ENCODE results near the gene STKLD1.
"Not testable (repeated sequence)": the region's sequence is repeated elsewhere in the genome, so short reads cannot be mapped to it uniquely, and the experiment has no call there.

Gene STKLD1

DNA sequence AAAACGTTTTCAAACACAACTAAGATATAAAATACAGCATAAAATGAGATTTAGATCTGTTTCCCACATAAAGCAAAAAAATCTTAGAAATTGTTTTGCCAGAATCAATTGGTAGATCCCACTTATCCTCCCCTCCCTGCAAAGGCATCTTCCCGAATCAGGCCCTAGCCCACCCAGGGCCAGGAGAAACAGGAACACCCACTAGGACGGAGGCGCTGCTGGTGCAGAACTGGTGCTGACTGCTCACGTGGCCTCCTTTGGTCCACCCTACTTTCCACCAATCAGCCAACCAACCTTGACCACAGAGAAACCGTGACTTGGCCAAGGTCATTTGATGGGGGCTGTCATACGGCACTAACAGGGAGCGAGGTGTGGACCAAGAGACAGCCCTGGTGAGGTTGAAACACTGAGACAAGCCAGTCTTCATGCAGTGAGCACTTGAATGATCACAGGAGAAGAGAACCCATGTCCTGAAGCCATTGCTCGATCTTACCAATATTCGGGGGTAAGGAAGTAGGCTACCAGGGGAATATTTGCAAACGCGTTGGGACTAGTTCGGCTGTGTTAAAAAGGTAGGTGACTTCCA is 14.6 kb upstream of the STKLD1 start:
- DNase-seq (ENCODE audit: low spot score) (no peak), FAIRE-seq (no peak)

GRCh38 chr9:133362359-133363044 is 13.7 kb upstream of the STKLD1 start:
- FAIRE-seq = no peak
- no peak for DNase-seq (ENCODE audit: low spot score)

DNA sequence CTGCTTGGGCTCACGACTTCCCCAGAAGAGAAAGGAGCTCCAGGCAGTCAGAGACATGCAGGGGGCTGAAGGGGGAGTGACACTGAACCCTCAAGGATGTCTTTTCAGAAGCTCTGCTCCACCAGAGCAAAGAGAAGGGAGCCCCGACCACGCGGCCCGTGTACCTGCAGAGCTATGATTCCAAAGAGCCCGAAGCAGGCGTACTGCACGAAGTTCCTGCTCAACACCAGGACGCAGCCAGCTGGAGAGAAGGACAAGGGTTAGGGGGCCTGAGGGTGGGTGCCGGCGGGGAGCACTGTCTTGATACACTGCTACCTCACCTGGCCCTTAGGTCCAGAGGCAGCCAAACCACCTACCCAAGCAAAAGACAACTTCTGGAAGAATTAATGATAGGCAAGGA is 9.7 kb upstream of the STKLD1 start:
- no peak for FAIRE-seq
- DNase-seq (ENCODE audit: low spot score) = no peak

- DNase-seq (ENCODE audit: low spot score) (no peak), FAIRE-seq (no peak)
These were observed 8.9 kb upstream of the STKLD1 start for GRCh38 chr9:133367221-133367620.

DNA sequence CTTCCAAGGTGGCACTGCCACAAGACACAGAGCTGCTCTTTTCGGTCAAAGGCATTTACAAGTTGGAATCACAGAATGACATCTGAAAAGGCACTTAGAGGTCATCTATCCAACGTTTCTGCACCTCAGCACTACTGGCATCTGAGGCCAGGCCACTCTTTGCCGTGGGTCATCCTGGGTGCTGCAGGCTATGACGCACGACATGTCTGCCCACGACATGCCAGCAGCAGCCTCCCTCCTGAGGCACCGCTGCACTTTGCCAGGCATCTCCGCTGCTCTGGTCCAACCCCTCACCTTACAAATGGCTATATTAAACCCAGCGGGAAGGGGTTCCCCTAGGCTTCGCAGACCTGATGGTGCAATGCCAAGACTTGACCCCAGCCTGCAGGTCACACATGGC is 8.4 kb upstream of the STKLD1 start:
- no peak for DNase-seq (ENCODE audit: low spot score)
- no peak for FAIRE-seq

DNA sequence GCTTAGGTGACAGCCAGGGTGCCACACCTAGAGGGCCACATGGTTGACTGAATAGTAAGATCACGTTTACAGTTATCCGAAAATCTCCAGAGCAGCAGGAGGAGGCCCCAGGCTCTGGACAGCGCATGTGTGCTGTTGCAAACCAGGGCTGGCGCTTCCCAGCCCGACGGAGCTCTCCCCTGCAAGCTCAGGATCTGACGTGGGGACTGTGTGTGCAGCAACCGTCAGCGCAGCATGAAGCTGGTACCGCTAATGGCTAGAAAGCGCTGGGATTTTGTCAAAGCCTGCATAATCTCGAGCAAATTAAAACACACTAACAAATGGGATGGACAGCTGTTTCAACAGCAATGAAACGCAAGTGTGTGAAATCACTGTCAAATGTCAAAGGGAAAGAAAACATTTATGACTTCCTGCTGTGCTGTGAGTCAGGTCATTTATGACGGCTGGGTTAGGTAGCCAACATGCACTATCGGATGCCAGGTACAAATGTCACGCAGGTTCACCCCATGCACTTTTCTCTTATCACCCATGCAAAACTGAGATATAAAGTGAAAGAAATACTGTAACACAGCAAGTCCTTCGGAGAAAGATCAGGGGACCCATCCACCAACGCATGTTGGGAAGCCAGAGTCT is 7.8 kb upstream of the STKLD1 start:
- DNase-seq (ENCODE audit: low spot score) = no peak
- FAIRE-seq = no peak

GRCh38 chr9:133369422-133369821 is 6.7 kb upstream of the STKLD1 start:
- FAIRE-seq (no peak), DNase-seq (ENCODE audit: low spot score) (no peak)

GRCh38 chr9:133369933-133370332 is 6.2 kb upstream of the STKLD1 start:
- FAIRE-seq = no peak
- DNase-seq (ENCODE audit: low spot score) = no peak

- no peak for DNase-seq (ENCODE audit: low spot score)
These were observed 5.5 kb upstream of the STKLD1 start for GRCh38 chr9:133370685-133371084.

DNA sequence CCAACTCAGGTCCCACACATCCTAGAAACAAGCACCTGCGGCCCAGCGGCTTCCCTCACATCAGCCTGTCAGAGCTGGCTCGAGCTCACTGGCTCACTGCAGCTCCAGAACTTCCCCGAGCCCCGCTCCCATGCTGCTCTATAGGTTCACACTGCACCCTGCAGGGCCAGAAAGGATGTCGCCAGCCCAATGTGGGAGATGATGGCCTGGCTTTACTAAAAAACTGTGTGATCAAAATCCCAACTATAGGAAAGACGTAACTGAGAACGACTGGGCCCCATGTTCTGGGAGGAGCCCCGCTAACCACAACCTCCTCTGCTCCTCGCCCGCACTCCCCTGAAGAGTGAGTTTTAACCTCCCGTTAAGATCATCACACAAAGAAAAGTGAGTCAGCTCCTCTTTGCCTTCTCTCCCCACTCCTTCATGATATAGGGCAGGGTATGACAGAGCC is 4.9 kb upstream of the STKLD1 start:
- FAIRE-seq (no peak), DNase-seq (ENCODE audit: low spot score) (no peak)

More at GRCh38 chr9:133370685-133371084, 5.5 kb upstream of the STKLD1 start:
- FAIRE-seq = no peak

- no peak for FAIRE-seq
These were observed 4.0 kb upstream of the STKLD1 start for GRCh38 chr9:133372144-133372543.

GRCh38 chr9:133374612-133375115 is 1.5 kb upstream of the STKLD1 start:
- no peak for FAIRE-seq
- DNase-seq (ENCODE audit: low spot score) = no peak

More at GRCh38 chr9:133372144-133372543, 4.0 kb upstream of the STKLD1 start:
- DNase-seq (ENCODE audit: low spot score) = no peak

GRCh38 chr9:133375116-133375723 is 946 bp upstream of the STKLD1 start:
- FAIRE-seq (no peak), DNase-seq (ENCODE audit: low spot score) (peak; percentile 44)

- FAIRE-seq = not testable (repeated sequence)
These were observed 1.1 kb downstream of the STKLD1 start for GRCh38 chr9:133377280-133377679.

GRCh38 chr9:133377721-133378216 is 1.6 kb downstream of the STKLD1 start:
- DNase-seq (ENCODE audit: low spot score) (no peak), FAIRE-seq (no peak)

More at GRCh38 chr9:133377280-133377679, 1.1 kb downstream of the STKLD1 start:
- not testable (repeated sequence) for DNase-seq (ENCODE audit: low spot score)

GRCh38 chr9:133378408-133378962 is 2.3 kb downstream of the STKLD1 start:
- no peak for FAIRE-seq
- DNase-seq (ENCODE audit: low spot score) = no peak

- no peak for FAIRE-seq
- no peak for DNase-seq (ENCODE audit: low spot score)
These were observed 3.3 kb downstream of the STKLD1 start for GRCh38 chr9:133379153-133380086.

DNA sequence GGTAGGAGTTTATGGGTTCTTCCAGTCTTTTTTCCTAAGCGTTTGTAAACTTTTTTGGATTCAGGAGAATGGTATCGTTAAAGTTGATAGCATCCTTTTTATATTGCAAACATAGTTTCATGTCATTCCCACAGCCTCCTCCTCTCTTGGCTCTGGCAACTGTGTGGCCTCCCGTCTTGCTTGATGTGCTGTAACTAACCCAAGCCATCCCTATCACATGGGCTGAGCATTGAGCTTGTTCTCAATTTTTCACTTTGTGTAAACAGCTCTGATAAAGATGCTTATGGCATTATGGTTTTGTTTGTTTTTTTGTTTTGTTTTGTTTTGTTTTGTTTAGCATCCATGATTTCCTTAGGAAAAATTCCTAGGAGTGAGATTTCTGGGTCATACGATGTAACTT is 4.6 kb downstream of the STKLD1 start:
- DNase-seq (ENCODE audit: low spot score) (no peak), FAIRE-seq (no peak)

DNA sequence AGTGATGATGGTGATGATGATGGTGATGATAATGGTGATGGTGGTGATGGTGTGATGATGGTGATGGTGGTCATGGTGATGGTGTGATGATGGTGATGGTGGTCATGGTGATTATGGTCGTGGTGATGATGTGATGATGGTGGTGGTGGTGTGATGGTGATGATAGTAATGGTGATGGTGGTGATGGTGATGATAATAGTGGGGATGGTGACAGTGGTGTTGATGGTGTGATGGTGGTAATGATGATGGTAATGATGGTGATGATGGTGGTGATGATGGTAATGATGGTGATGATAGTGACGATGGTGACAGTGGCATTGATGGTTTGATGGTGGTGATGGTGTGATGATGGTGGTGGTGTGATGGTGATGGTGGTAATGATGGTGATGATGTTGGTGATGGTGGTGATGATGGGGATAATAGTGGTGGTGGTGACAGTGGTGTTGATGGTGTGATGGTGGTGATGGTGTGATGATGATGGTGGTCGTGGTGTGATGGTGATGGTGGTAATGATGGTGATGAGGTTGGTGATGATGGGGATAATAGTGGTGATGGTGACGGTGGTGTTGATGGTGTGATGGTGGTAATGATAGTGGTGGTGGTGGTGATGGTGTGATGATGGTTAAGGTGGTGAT is 6.5 kb downstream of the STKLD1 start:
- no peak for FAIRE-seq
- no peak for DNase-seq (ENCODE audit: low spot score)

GRCh38 chr9:133383438-133383837 is 7.3 kb downstream of the STKLD1 start:
- no peak for DNase-seq (ENCODE audit: low spot score)
- no peak for FAIRE-seq
